ENCODE measurements around the gene PAM16. TPM values are rescaled to one million over a fixed set of nuclear protein-coding genes. Genes with fewer than 3 reads are reported as not detected.
A peak's percentile ranks its signal among the peaks of the same experiment; 100 is the strongest.

The PAM16 gene
- total RNA-seq, 4 donors from 2014 or later = 26.5 to 40.5 (median 29.2) TPM

- H3K4me3 ChIP-seq = no peak overlapping the region
- 13 to 34% methylated on average over 4 to 43 of the region's 43 CpGs for WGBS, 2 donors (ENCODE audit: low coverage in 1 of 2)
- no peak for TF ChIP-seq POLR2AphosphoS5 (IDR thresholded peaks at IDR 0.05)
- TF ChIP-seq CTCF (IDR thresholded peaks at IDR 0.05) = peak; percentile 44 to 67 (median 61)
- TF ChIP-seq POLR2A (IDR thresholded peaks at IDR 0.05) = no peak
Measured at GRCh38 chr16:4313563-4314531, 37.3 kb downstream of the PAM16 start.

DNA sequence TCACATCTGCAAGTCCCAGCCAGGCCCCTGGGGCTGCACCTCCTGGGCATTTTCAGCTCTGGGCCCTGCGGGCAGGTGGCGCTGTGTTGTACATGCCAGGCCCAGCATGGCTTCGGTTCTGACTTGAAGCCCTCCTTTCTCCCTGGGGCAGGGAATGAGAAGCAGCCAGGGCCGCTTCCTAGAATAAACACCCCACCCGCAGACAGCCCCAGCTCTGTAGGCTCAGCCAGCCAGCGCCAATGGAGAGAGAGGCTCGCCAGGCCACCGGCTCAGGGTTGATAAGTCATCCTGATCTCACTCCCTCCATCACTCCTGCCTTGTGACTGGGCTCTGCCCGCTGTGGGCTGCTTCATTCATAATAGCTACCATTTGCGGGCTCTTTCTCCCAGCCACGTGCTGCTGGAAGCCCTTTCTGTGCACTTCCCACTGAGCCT lies 41.3 kb downstream of the PAM16 start:
- H3K9me3 ChIP-seq = no peaks in the 10 kb centered on the region
- TF ChIP-seq CTCF (IDR thresholded peaks at IDR 0.05) (peak; percentile 65 to 75 (median 71)), POLR2AphosphoS5 (IDR thresholded peaks at IDR 0.05) (no peak), EP300 (IDR thresholded peaks at IDR 0.05; ENCODE audit: low read depth) (no peak)
- H3K36me3 ChIP-seq = no peaks in the 10 kb centered on the region
- 40% methylated on average over 11 of the region's 11 CpGs; no CpG with 5 or more reads in 1 of the 2 donors for WGBS, 2 donors (ENCODE audit: low coverage in 1 of 2)
- intact Hi-C loops (cut with DNase I; ENCODE audit: low total_unique reads) = no loop called here
- no peak overlapping the region for H3K4me3 ChIP-seq
- H3K4me1 ChIP-seq = peaks cover 9 to 30% (median 13%) of the 10 kb centered on the region in 4 donors
- peak; percentile 72 for DNase-seq
- in situ Hi-C loops (cut with MboI; ENCODE audit: low pct_ligation_motif_present in 1 of 4, low pct_unique_long_range_greater_than_20kb in 1 of 4, low sequenced_read_pairs in 3 of 4) = no loop called here
- H3K27me3 ChIP-seq = peaks cover 19% of the 10 kb centered on the region
- H3K27ac ChIP-seq = peak overlapping the region; percentile 24 to 56 (median 32)

More at GRCh38 chr16:4313563-4314531, 37.3 kb downstream of the PAM16 start:
- Histone ChIP-seq H3K36me3 (no peaks in the 10 kb centered on the region), H3K9me3 (no peaks in the 10 kb centered on the region), H3K4me1 (peaks cover 22 to 41% (median 31%) of the 10 kb centered on the region in 4 donors), H3K27me3 (peaks cover 45% of the 10 kb centered on the region), H3K27ac (peak overlapping the region in 3 of 4 donors; percentile 88 to 97 (median 90))
- DNase-seq = peak; percentile 50
- intact Hi-C loops (cut with DNase I; ENCODE audit: low total_unique reads) (no loop called here), in situ Hi-C loops (cut with MboI; ENCODE audit: low pct_ligation_motif_present in 1 of 4, low pct_unique_long_range_greater_than_20kb in 1 of 4, low sequenced_read_pairs in 3 of 4) (no loop called here)

- Histone ChIP-seq H3K27ac (peak overlapping the region in 2 of 4 donors; percentile 28 to 36), H3K27me3 (peaks cover 13% of the 10 kb centered on the region), H3K9me3 (no peaks in the 10 kb centered on the region), H3K36me3 (no peaks in the 10 kb centered on the region), H3K4me1 (peaks cover 6 to 26% (median 13%) of the 10 kb centered on the region in 4 donors), H3K4me3 (no peak overlapping the region)
- intact Hi-C loops (cut with DNase I; ENCODE audit: low total_unique reads) = no loop called here
- no peak for TF ChIP-seq POLR2A (IDR thresholded peaks at IDR 0.05)
- TF ChIP-seq CTCF (IDR thresholded peaks at IDR 0.05) = no peak
- TF ChIP-seq EP300 (IDR thresholded peaks at IDR 0.05; ENCODE audit: low read depth) = no peak
- no peak for TF ChIP-seq POLR2AphosphoS5 (IDR thresholded peaks at IDR 0.05)
- DNase-seq = no peak
- WGBS, 2 donors (ENCODE audit: low coverage in 1 of 2) = 81 to 88% methylated on average over 6 to 14 of the region's 14 CpGs
- in situ Hi-C loops (cut with MboI; ENCODE audit: low pct_ligation_motif_present in 1 of 4, low pct_unique_long_range_greater_than_20kb in 1 of 4, low sequenced_read_pairs in 3 of 4) = no loop called here
Measured at GRCh38 chr16:4309102-4309832, 41.9 kb downstream of the PAM16 start.
